Neural progenitor cell (in vitro differentiated cells): ENCODE data around the gene TMEM175. TPM values are rescaled to one million over a fixed set of nuclear protein-coding genes. Genes with fewer than 3 reads are reported as not detected.

Experiments used
- DNase-seq: peaks from one replicate; pipeline ENCODE4 v3.0.0-alpha.2; 2016; ENCODE audit warnings: low spot score
- H2AFZ ChIP-seq: fragments of 200-600 bp; sonication (generic); replicated peaks from 2 replicates; pipeline ENCODE4 v1.6.1; 2016; ENCODE audit warnings: antibody characterized with exemption
- H3F3A ChIP-seq: fragments of 200-600 bp; sonication (generic); 2 replicates; pipeline ENCODE4 v1.6.1; 2016; ENCODE audit warnings: antibody characterized with exemption, low read depth
- H3K27ac ChIP-seq: fragments of 200-600 bp; sonication (generic); 2 replicates; pipeline ENCODE4 v1.5.1; 2016; ENCODE audit warnings: mild to moderate bottlenecking
- H3K27me3 ChIP-seq: fragments of 200-600 bp; sonication (generic); 2 replicates; pipeline ENCODE4 v1.6.1; 2016; ENCODE audit warnings: mild to moderate bottlenecking, moderate library complexity
- H3K36me3 ChIP-seq: fragments of 200-600 bp; sonication (generic); 2 replicates; pipeline ENCODE4 v1.5.1; 2016
- H3K4me1 ChIP-seq: fragments of 200-600 bp; sonication (generic); 2 replicates; pipeline ENCODE4 v1.6.1; 2016; ENCODE audit warnings: mixed run types
- H3K4me2 ChIP-seq: fragments of 200-600 bp; sonication (generic); 2 replicates; pipeline ENCODE4 v1.6.1; 2016
- H3K4me3 ChIP-seq: fragments of 200-600 bp; sonication (generic); 2 replicates; pipeline ENCODE4 v1.5.1; 2016
- H3K79me2 ChIP-seq: fragments of 200-600 bp; sonication (generic); 2 replicates; pipeline ENCODE4 v1.6.1; 2016; ENCODE audit warnings: low read depth
- H3K9ac ChIP-seq: fragments of 200-600 bp; sonication (generic); 2 replicates; pipeline ENCODE4 v1.6.1; 2016
- H3K9me3 ChIP-seq: fragments of 200-600 bp; sonication (generic); 2 replicates; pipeline ENCODE4 v1.5.1; 2016; ENCODE audit warnings: low read depth
- H4K20me1 ChIP-seq: fragments of 200-600 bp; sonication (generic); 2 replicates; pipeline ENCODE4 v1.6.1; 2016; ENCODE audit warnings: low read depth
- H3K27ac Mint-ChIP-seq: 3 replicates; pipeline ENCODE4 v1.8.0; 2021; ENCODE audit warnings: mixed read lengths
- H3K27me3 Mint-ChIP-seq: 2 replicates; pipeline ENCODE4 v1.8.0; 2022; ENCODE audit warnings: low read depth, mild to moderate bottlenecking, inconsistent platforms, moderate library complexity, mixed read lengths; ENCODE audit not compliant: insufficient read depth
- H3K36me3 Mint-ChIP-seq: 3 replicates; pipeline ENCODE4 v1.8.0; 2021; ENCODE audit warnings: mixed read lengths
- H3K4me1 Mint-ChIP-seq: 3 replicates; pipeline ENCODE4 v1.8.0; 2021; ENCODE audit warnings: mixed read lengths
- H3K4me3 Mint-ChIP-seq: 3 replicates; pipeline ENCODE4 v1.8.0; 2021; ENCODE audit warnings: mild to moderate bottlenecking, moderate library complexity, mixed read lengths
- H3K9me3 Mint-ChIP-seq: 3 replicates; pipeline ENCODE4 v1.8.0; 2020; ENCODE audit warnings: mixed read lengths
- CTCF ChIP-seq: fragments of 200-600 bp; sonication (generic); IDR thresholded peaks from 2 replicates; pipeline ENCODE4 v1.5.1; 2017; ENCODE audit warnings: antibody characterized with exemption, mild to moderate bottlenecking
- EZH2 ChIP-seq: fragments of 200-600 bp; sonication (generic); IDR thresholded peaks from 2 replicates; pipeline ENCODE4 v1.6.1; 2017; ENCODE audit warnings: antibody characterized with exemption, mild to moderate bottlenecking, moderate library complexity
- EZH2phosphoT487 ChIP-seq: fragments of 200-600 bp; sonication (generic); IDR thresholded peaks from 2 replicates; pipeline ENCODE4 v1.6.1; 2017; ENCODE audit warnings: antibody characterized with exemption
- total RNA-seq: library from RNA; depleted of rRNA; stranded (reverse); fragments of >200 nt; gene quantifications from 2 replicates; pipeline ENCODE4 v1.2.3, GENCODE V29; 2015; ENCODE audit warnings: low replicate concordance

TMEM175 gene
- total RNA-seq, 1 donor from 2014 or later, result 4.4 TPM

- Mint-ChIP-seq H3K36me3 (peaks cover 16% of the 10 kb centered on the region), H3K4me3 (no peak overlapping the region), H3K27me3 (peaks cover 3% of the 10 kb centered on the region), H3K9me3 (peaks cover 2% of the 10 kb centered on the region), H3K27ac (no peak overlapping the region), H3K4me1 (no peaks in the 10 kb centered on the region)
- Histone ChIP-seq H3K79me2 (no peaks in the 10 kb centered on the region), H2AFZ (no peak overlapping the region), H3K9me3 (no peaks in the 10 kb centered on the region), H3K27me3 (no peaks in the 10 kb centered on the region), H3F3A (peaks cover 5% of the 10 kb centered on the region), H3K36me3 (no peaks in the 10 kb centered on the region), H3K4me2 (no peak overlapping the region), H3K27ac (no peak overlapping the region), H4K20me1 (no peaks in the 10 kb centered on the region), H3K4me1 (no peaks in the 10 kb centered on the region), H3K4me3 (no peak overlapping the region), H3K9ac (no peak overlapping the region)
- no peak for DNase-seq
- TF ChIP-seq EZH2phosphoT487 (no peak), CTCF (no peak), EZH2 (no peak)
These were observed 28.9 kb upstream of the TMEM175 start for GRCh38 chr4:903066-904046.

GRCh38 chr4:905485-906338 is 26.5 kb upstream of the TMEM175 start:
- Histone ChIP-seq H3K4me2 (no peak overlapping the region), H3K9me3 (no peaks in the 10 kb centered on the region), H3K4me3 (no peak overlapping the region), H3K9ac (no peak overlapping the region), H2AFZ (no peak overlapping the region), H3F3A (peaks cover 5% of the 10 kb centered on the region), H3K27ac (no peak overlapping the region), H3K36me3 (no peaks in the 10 kb centered on the region), H3K4me1 (no peaks in the 10 kb centered on the region), H4K20me1 (no peaks in the 10 kb centered on the region), H3K79me2 (no peaks in the 10 kb centered on the region), H3K27me3 (no peaks in the 10 kb centered on the region)
- TF ChIP-seq CTCF, result no peak
- TF ChIP-seq EZH2phosphoT487, result no peak
- no peak for TF ChIP-seq EZH2
- Mint-ChIP-seq H3K36me3 (peaks cover 16% of the 10 kb centered on the region), H3K4me1 (no peaks in the 10 kb centered on the region), H3K9me3 (peaks cover 2% of the 10 kb centered on the region), H3K27me3 (peaks cover 3% of the 10 kb centered on the region), H3K4me3 (no peak overlapping the region), H3K27ac (no peak overlapping the region)
- no peak for DNase-seq

- H2AFZ ChIP-seq, result no peak overlapping the region
- no peak for TF ChIP-seq EZH2phosphoT487
- TF ChIP-seq EZH2, result no peak
- TF ChIP-seq CTCF, result no peak
- Mint-ChIP-seq H3K9me3 (peaks cover 2% of the 10 kb centered on the region), H3K36me3 (peaks cover 16% of the 10 kb centered on the region), H3K27ac (no peak overlapping the region), H3K4me3 (no peak overlapping the region), H3K27me3 (peaks cover 3% of the 10 kb centered on the region), H3K4me1 (no peaks in the 10 kb centered on the region)
- H3F3A ChIP-seq, result peaks cover 5% of the 10 kb centered on the region
- no peaks in the 10 kb centered on the region for H3K4me1 ChIP-seq
- DNase-seq, result no peak
- H3K36me3 ChIP-seq, result no peaks in the 10 kb centered on the region
- no peak overlapping the region for H3K27ac ChIP-seq
- H3K4me2 ChIP-seq, result no peak overlapping the region
- no peak overlapping the region for H3K9ac ChIP-seq
- no peak overlapping the region for H3K4me3 ChIP-seq
- H3K9me3 ChIP-seq, result no peaks in the 10 kb centered on the region
- no peaks in the 10 kb centered on the region for H4K20me1 ChIP-seq
- H3K27me3 ChIP-seq, result no peaks in the 10 kb centered on the region
- H3K79me2 ChIP-seq, result no peaks in the 10 kb centered on the region
These were observed 25.7 kb upstream of the TMEM175 start for GRCh38 chr4:906339-907102.
